ENCODE results near the gene KIF12. TPM values are rescaled to one million over a fixed set of nuclear protein-coding genes. Genes with fewer than 3 reads are reported as not detected.

The KIF12 gene
- total RNA-seq, 1 donor from 2014 or later: not detected

DNA sequence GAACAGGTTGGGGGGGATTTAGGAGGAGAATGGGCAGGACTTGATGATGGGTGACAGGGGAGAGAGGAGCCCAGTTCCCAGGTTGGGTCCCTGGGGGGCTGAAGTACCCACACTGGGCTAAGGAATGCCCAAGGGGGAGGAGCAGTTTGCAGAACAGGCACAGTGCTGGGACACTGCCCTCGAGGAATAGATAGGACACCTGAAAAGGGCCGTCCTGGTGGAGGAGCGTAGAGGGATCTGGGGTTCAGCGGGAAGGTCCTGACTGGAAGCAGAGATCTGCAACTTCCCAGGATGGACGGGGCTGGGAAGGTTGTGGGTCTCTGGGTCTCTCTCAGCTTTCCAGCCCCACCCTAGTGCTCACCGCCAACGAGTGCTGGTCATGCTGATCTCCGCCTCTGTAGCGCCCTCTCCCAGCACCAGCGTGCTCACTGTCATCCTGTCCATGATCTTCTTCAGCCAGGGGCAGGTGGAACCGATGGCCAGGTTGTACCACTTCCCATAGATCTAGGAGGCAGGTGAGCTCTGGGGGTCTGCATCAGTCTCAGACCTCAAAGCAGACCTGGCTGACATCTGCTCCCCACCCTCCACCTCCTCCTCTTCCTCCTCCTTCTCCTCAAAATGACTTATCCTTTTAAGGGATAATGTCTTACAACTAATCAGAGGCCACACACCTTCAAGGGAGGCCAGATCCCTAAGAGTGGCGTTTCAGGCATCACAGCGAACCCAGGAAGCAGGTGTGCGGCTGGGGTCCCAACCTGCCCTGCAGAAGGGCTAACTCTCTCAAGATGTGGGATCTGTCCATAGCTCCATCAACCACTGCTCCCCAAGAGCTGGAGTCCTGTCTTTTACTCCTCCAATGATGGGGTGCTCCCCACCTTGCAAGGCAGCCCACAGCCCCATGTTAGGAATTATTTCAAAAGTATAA is 22.6 kb downstream of the KIF12 start:
- no peak for DNase-seq
- no peak for ATAC-seq
- intact Hi-C loops (cut with micrococcal nuclease): no loop called here

DNA sequence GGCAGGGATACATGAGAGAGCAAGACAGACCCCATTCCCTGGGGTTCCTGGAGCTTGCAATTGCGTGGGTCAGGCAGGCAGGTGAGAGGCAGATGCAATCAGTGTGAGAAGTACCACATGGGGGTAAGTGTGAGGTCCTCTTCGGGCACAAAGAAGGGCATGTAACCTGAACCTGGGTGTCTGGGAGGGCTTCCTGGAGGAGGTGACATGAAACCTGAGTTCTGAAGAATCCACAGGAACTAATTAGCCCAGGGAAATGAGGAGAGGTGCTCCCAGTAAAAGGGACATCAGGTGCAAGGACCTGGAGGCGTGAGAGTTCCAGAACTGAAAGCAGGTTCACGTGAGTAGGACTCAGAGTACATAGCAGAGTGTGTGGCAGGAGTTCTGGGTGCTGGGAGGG is 23.5 kb downstream of the KIF12 start:
- intact Hi-C loops (cut with micrococcal nuclease): no loop called here
- no peak for ATAC-seq
- DNase-seq: no peak

DNA sequence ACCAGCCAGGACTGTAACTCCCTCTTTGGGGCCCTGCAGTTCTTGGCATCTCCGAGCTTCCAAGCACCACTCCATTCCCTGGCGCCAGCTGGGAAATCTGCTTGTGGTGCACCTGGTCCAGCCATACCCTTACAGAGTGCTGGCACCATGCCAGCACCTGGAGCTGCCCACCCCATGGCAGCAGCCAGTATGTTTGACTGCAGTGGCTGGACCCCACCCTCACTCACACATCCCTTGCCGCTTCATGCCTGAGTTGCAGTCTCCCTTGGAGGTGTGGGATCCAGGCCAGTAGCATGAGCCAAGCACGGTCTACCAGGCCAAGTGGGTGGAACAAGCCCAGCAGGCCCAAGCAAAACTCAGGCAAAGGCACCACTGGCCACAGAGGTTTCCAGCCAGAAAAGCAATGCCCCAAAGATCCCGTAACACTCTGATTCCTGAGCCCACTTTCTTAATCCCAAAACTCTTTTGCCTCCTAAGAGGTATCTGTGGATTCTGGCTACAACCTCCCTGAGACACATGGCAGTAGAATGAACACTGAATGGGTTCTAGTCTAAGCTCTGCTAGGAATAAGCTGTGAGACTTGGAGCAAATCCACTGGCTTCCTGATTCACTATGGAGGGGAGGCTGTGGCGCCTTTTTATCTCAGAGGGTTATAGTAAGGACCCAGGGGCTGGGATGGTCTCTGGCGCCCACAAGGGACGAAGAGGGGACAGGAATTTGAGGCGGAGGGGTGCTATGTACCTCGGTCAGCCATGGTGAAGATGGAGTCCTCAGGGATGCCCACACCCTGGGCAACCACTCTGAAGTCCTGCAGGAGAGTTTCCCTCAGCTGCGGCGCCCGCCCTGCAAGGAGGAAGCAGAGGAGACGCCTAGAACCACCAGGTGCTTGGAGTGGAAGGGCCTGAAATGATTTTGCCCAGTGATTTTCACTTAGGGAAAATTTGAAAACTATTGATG is 26.6 kb downstream of the KIF12 start:
- peak; percentile 76 for DNase-seq
- intact Hi-C loops (cut with micrococcal nuclease): no loop called here
- ATAC-seq: peak; percentile 93

DNA sequence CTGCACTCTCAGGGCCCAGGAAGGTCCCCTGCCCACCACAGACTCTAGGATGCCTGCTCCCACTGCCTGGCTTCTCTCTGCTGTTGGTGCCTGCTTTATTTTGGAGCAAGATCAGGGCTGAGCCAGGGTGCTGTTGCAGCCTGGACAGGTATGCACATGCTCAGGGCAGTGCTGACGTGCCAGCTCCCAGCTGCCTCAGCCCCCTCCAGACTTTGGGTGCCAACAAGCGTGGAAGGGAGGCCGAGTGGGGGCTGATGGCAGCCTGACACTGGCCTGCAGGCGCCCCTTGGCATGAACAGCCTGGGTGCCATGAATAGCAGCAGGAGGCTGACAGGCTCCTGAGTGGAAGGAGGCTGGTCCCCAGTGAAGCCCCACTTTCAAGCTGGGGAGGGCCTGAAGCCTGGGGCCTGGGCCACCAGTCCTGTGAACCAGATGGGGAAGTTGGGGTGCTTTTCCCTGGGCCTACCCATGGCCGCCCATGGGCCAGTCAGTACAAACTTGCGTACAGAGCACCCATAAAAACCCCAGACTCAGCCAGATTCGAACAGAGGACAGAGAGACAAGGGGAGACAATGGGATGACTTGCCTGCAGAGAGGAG is 27.8 kb downstream of the KIF12 start:
- DNase-seq: no peak
- peak; percentile 12 for ATAC-seq
- intact Hi-C loops (cut with micrococcal nuclease): no loop called here

DNA sequence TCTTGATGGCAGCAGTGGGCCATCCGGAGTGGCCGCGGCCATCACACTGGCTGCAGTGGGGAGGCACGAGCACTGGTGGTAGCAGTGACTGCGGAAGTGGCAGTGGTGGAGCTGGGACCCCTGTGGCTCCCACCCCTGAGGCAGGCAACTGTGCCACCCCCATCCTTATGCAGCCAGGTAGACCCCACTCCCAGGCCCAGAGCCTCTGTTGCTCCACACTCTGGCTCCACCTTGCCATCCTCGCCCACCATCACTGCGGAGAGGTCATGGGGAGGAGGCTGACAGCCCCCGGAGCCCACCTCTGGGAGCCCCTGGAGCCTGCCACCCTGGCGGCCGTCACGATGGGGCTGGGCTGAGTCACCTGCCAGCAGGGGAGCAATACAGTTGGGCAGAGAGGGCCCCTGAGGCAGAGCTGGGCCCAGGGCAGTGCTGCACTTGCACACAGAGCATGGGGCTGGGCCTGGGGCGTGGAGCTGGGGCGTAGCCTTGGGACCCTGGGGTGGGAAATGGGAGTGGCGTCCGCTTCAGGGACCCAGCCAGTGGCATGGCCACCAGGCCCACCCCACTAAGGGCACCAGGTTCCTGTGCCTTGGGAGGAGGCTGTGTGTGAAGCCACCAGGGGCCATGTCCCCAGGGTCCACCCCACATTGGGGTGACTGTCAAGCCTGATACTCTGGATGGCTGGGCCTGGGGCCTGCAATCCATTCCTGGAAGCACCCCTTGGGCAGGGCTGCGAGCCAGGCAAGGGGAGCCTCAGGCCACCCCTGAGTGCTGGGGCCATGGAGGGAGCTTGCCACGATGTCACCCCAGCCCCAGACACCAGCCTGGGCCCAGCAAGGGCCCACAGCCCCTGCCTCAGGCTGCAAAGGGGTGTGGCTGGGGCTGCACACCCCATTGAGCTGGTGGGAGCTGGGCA is 28.6 kb downstream of the KIF12 start:
- intact Hi-C loops (cut with micrococcal nuclease): no loop called here
- ATAC-seq (no peak), DNase-seq (no peak)

DNA sequence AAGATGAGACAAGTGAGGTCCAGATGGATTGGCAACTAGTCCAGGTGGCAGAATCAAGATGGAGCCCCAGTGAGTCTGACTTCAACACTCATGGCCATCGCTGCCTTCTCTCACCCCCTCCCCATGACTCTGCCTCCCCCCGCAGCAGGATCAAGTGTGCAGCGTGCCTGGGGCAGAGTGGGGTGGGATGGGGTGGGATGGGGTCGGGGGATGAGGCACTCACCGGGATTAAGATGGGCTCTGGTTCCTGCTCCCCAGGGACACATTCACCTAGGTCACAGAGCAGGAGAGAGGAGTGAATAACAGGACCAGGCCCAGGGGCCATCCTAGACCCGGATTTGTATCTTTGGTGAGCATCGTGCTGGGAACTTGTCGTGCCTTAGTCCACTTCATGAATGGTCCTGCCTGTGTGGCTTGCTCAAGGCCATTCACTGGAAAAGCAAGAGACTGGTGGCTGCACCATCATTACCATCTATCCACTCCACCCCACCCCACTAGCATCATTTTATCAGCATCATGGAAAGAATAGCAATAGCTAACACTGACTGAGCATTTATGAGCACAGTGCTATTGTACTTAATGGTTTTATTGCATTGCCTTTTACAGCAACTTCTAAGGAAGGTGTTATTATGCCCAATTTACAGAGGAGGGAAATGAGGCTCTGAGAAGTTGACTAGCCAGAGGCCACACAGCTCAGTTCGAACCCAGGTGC is 29.5 kb downstream of the KIF12 start:
- intact Hi-C loops (cut with micrococcal nuclease): no loop called here
- no peak for DNase-seq
- no peak for ATAC-seq

DNA sequence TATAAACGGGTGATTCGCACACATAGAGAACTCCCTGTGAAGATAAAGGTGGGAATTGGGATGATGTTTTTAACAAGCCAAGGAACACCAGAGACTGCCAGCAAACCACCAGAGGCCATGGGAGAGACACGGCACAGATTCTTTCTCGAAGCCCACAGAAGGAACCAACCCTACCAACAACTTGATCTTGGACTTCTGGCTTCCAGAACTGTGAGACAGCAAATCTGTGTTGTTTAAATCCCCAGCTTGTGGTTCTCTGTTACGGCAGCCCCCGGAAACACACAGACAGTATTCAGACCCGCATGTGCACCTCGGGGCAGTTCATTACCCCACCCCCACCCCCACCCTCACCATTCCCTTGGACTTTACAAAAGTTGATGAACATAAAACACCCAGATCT is 33.8 kb downstream of the KIF12 start:
- ATAC-seq (no peak), DNase-seq (no peak)
- intact Hi-C loops (cut with micrococcal nuclease): no loop called here

DNA sequence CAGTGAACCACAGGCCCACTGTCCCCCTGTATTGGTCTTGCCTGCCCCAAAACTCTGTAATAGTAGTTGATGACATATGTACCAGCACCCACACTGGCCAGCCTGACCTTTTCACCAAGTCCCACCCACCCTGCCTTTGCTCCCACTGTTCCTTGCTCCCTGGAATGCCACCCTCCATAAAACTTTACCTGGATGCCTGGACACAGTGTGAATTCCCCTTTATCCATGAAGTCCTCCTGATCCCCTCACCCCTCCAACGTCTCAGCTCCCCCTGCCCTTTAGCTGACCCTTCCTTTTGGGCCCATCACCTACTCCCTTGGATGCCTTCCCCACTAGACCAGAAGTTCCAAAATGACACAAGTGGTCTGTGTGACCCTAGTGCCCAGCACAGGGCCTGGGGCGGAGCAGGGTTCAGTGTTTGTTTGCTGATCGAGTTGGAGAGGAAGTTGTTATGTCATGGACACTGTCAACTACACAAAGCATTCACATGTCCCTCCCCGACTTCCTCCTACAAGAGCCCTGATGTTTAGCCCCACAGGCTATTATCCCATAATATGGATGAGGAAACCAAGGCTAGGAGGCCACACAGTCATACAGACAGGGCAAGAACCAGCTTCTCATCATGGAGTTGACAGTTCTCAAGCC is 37.1 kb downstream of the KIF12 start:
- DNase-seq (no peak), ATAC-seq (no peak)
- intact Hi-C loops (cut with micrococcal nuclease): no loop called here

DNA sequence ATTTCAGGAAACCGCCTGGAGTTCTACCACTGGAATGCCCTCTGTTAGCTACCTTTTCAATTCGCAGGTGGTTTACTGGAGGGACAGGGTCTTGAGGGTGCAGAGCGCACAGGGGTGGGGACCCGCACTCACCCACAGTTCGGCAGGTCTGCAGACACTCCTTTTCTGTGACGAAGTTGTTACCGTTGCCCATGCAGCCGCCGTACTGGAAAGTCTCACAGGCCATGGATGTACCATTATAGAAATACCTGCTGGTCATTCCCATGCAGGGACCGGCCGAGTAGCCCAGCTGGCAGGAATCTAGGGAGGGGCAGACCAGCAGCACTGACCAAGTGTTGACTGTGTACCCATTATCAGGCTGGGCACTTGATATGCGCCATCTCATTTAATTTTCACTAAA is 37.8 kb downstream of the KIF12 start:
- intact Hi-C loops (cut with micrococcal nuclease): no loop called here
- ATAC-seq: no peak

DNA sequence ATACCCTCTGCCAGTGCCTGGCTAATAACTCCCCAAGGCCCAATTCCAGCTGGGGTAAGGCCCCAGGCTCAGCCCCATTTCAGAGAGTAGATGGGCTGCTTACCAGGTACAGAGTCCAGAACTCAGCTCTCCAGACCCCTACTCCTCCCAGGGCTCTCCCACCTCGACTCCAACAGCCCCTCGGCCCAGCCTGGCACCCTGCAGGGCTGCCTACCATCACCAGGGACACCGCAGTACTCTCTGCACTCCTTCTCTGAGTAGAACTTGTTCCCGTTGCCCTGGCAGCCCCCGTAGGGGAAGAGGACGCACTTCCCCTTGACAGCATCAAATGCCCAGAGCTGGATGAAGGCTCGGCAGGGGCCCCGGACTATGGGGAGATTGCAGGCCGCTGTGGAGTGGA is 38.4 kb downstream of the KIF12 start:
- ATAC-seq: no peak
- intact Hi-C loops (cut with micrococcal nuclease): no loop called here
- no peak for DNase-seq

More for the DNA sequence above, 37.8 kb downstream of the KIF12 start:
- no peak for DNase-seq

DNA sequence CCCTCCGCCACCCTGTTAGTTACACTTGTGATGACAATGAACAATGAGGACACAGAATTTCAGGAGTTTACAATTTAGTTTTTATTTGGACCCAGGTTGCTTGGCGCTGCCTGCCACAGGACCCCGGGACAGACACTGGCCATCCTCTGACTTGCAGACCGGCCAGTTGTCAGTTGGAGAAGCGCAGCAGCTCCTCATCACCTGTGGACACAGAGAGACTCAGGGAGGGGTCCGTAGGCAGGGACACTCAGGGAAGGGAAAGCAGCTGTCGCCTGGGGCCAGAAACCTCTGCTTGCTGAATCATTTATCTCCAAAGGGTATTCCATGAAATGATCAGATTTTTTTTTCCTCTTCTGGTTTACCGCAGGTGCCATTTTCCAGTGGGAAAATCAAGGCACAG is 39.0 kb downstream of the KIF12 start:
- DNase-seq (no peak), ATAC-seq (no peak)
- intact Hi-C loops (cut with micrococcal nuclease): no loop called here

DNA sequence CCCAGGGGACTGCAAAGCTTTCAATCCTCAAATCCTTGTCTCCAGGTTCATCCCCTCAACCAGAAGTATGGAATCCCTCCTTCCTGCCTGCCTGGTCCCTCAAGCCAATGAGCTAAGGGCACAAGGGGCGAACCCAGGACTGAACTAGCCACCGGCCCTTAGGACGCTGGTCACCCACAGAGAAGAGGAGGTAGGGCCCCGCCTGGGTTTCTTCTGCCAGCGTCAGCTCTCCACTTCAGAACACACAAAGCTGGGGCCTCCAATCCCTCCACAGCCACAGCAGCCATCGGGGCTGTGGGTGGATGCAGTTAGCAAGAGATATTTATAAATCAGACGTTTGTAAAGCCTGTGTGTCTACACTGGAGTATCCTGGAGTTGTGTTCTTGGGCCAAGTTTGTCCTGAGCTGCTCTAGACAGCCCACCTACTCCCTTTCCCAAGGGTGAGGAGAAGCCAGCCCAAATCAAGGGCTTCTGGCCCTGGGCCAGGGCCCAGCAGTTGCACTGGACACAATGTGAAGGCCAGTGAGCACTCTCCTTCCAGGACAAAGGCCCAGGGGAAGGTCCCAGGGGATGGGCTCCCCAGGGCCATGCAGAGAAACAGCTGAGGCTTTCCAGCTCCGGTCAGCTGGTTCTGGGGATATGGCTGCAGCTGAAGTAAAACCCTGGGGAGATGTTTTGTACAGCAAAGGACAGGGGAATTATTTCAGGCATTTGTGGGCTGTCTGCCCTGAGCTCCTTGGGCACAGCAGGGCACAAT is 39.9 kb downstream of the KIF12 start:
- intact Hi-C loops (cut with micrococcal nuclease): no loop called here
- peak; percentile 82 for ATAC-seq
- peak; percentile 72 for DNase-seq

DNA sequence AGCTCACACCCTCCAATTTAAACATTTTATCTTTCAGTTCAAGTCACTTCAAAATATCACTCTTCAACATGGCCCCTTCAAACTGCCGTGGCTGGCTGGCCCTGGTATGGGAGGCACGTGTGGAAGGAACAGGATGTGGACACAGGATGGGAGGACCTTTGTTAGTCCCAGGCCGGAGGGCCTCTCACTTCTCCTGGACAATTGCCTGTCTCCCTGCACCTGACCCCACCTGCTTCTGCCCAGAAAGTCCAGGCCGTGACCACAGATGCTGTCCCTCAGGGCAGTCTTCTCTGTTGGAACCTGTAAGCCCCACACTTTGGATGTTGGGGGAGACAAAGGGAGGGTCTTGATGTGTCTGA is 40.4 kb downstream of the KIF12 start:
- ATAC-seq: no peak
- no peak for DNase-seq
- intact Hi-C loops (cut with micrococcal nuclease): no loop called here

DNA sequence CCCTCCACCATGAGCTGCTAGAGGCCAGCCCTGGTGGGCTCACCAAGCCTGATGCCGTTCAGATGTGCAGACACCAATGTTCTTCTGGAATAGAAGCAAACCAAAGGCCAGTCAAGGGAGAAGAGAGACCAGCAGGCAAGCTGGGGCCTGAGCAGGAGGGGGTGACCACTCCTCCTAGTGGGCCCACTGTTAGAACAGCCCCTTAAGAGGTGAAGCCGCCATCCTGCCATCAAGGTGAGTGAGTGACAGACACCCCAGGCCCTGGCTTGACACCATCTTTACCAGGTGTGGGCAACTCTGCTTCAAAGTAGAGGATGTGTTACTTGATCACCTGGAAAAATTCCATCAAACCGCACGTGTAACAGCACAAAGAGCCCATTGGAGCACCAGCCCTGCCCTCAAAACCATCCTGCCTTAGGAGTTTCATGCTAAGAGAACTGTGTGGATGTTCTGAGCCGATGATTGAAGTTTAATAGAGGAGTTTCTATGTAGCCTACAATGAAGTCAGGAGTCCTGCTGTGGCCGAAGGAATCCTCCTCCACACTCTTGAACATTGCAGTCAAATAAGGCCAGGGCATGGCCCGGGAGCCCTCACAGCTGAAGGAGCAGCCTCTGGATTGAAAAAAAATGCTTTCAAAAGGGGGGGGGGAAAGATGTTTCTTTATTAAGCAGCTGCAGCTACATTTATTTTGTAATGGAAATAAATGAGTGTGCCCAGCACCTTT is 41.8 kb downstream of the KIF12 start:
- ATAC-seq: no peak
- intact Hi-C loops (cut with micrococcal nuclease): no loop called here
- DNase-seq: no peak

DNA sequence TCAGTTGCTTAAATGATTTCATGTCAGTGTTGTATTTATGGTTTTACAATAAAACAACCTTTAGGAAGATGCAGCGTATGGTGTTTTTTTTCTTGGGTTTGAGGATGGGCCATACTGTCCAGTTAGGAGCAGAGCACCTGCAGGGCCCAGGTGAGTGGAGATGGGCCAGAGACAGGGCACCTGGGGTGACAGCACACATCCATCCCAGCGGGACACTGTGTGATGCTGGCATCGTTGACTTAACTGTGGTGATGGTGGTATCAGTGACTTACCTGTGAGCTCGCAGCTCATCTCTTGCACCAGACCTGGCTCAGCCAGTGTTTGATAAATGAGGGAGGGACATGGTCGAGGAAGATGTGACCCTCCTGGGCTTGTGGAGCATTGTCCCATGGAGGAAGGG is 42.6 kb downstream of the KIF12 start:
- DNase-seq (no peak), ATAC-seq (no peak)
- intact Hi-C loops (cut with micrococcal nuclease): no loop called here

DNA sequence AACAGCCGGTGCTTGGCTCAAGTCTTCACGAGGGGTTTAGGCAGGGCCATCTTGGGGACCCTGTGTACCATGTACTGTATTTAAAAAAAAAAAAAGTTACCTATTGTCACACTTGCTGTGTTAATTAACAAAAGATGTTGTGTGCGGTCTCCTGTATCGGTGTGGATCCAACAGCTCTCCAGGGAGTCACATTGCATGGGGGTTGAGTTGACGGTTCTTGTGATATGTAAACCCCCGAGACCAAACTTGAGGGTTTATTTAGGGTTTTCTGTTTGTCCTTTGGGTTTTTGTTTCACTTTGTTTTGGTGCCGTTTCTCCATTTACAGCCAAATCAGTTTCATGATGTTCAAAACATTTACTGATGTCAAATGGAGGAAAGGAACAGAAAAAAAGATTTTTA is 43.2 kb downstream of the KIF12 start:
- ATAC-seq (no peak), DNase-seq (no peak)
- intact Hi-C loops (cut with micrococcal nuclease): no loop called here
